ENCODE data around the gene VPS13C.

- TF ChIP-seq CTCF (IDR thresholded peaks at IDR 0.05), result no peak
- TF ChIP-seq POLR2A (IDR thresholded peaks at IDR 0.05), result no peak
These were observed 66.0 kb downstream of the VPS13C start for GRCh38 chr15:61994216-61994615.
